ENCODE data around the gene NGEF.

Gene NGEF

GRCh38 chr2:232897598-232898408 lies 115.3 kb downstream of the NGEF start:
- DNase-seq (ENCODE audit: low spot score): no peak

GRCh38 chr2:232896720-232897597 lies 116.1 kb downstream of the NGEF start:
- DNase-seq (ENCODE audit: low spot score): no peak

GRCh38 chr2:232896111-232896510 lies 116.9 kb downstream of the NGEF start:
- no peak for DNase-seq (ENCODE audit: low spot score)

GRCh38 chr2:232894746-232895145 lies 118.3 kb downstream of the NGEF start:
- no peak for DNase-seq (ENCODE audit: low spot score)

GRCh38 chr2:232894251-232894650 lies 118.8 kb downstream of the NGEF start:
- no peak for DNase-seq (ENCODE audit: low spot score)

GRCh38 chr2:232893834-232894233 lies 119.2 kb downstream of the NGEF start:
- DNase-seq (ENCODE audit: low spot score): no peak

GRCh38 chr2:232892843-232893242 lies 120.2 kb downstream of the NGEF start:
- no peak for DNase-seq (ENCODE audit: low spot score)

- DNase-seq (ENCODE audit: low spot score): no peak
Observed at GRCh38 chr2:232892221-232892620, 120.8 kb downstream of the NGEF start.

GRCh38 chr2:232891621-232892071 lies 121.4 kb downstream of the NGEF start:
- DNase-seq (ENCODE audit: low spot score): no peak

GRCh38 chr2:232890896-232891601 lies 122.0 kb downstream of the NGEF start:
- no peak for DNase-seq (ENCODE audit: low spot score)

GRCh38 chr2:232890536-232890895 lies 122.5 kb downstream of the NGEF start:
- no peak for DNase-seq (ENCODE audit: low spot score)

- no peak for DNase-seq (ENCODE audit: low spot score)
Observed at GRCh38 chr2:232889876-232890401, 123.1 kb downstream of the NGEF start.

GRCh38 chr2:232888839-232889529 lies 124.1 kb downstream of the NGEF start:
- DNase-seq (ENCODE audit: low spot score): no peak

GRCh38 chr2:232888099-232888836 lies 124.8 kb downstream of the NGEF start:
- no peak for DNase-seq (ENCODE audit: low spot score)

- DNase-seq (ENCODE audit: low spot score): no peak
Observed at GRCh38 chr2:232887171-232887850, 125.7 kb downstream of the NGEF start.

- no peak for DNase-seq (ENCODE audit: low spot score)
Observed at GRCh38 chr2:232886632-232887031, 126.4 kb downstream of the NGEF start.

GRCh38 chr2:232886176-232886575 lies 126.9 kb downstream of the NGEF start:
- DNase-seq (ENCODE audit: low spot score): no peak

GRCh38 chr2:232885264-232885961 lies 127.6 kb downstream of the NGEF start:
- DNase-seq (ENCODE audit: low spot score): no peak

GRCh38 chr2:232884549-232885263 lies 128.3 kb downstream of the NGEF start:
- no peak for DNase-seq (ENCODE audit: low spot score)

All from NAMALWA (cell line).